HL-60 (cell line): ENCODE data around the gene NINJ1.
A peak's percentile ranks its signal among the peaks of the same experiment; 100 is the strongest.

Experiments used
- DNase-seq, 2 experiments: peaks; one replicate each; pipeline ENCODE4 v3.0.0-alpha.2; 2010 to 2020; ENCODE audit warnings: low read depth in 1 of 2, low spot score in 1 of 2
- H3K27ac ChIP-seq: fragments of 250-450 bp; sonication (Bioruptor Pico); replicated peaks from 2 replicates; pipeline ENCODE4 v1.5.1; 2020; ENCODE audit warnings: mild to moderate bottlenecking, moderate library complexity
- H3K27me3 ChIP-seq: fragments of 250-450 bp; sonication (Bioruptor Pico); 2 replicates; pipeline ENCODE4 v1.5.1; 2021; ENCODE audit warnings: mild to moderate bottlenecking, moderate library complexity; ENCODE audit not compliant: insufficient read depth, poor library complexity, severe bottlenecking
- H3K4me3 ChIP-seq: replicated peaks from 2 replicates; pipeline ENCODE4 v1.5.1; 2011; ENCODE audit warnings: mild to moderate bottlenecking, control low read depth, low read length; ENCODE audit not compliant: insufficient read depth
- GABPA ChIP-seq: IDR thresholded peaks from 2 replicates; pipeline ENCODE4 v1.6.1; 2012; ENCODE audit warnings: low read depth
- POLR2AphosphoS5 ChIP-seq: IDR thresholded peaks from 2 replicates; pipeline ENCODE4 v1.6.1; 2012; ENCODE audit warnings: low read depth
- REST ChIP-seq: IDR thresholded peaks from 2 replicates; pipeline ENCODE4 v1.6.1; 2012; ENCODE audit warnings: low read depth; ENCODE audit not compliant: insufficient replicate concordance
- SPI1 ChIP-seq: IDR thresholded peaks from 2 replicates; pipeline ENCODE4 v1.6.1; 2012; ENCODE audit warnings: low read depth, mild to moderate bottlenecking, borderline replicate concordance
- TF ChIP-seq, protein P1 (sequence below): IDR thresholded peaks from one replicate; pipeline ENCODE4 v1.5.1; 2011; ENCODE audit warnings: low read length, control low read depth, inconsistent platforms; ENCODE audit not compliant: insufficient read depth

NINJ1 gene

GRCh38 chr9:93159601-93160471 lies 25.8 kb upstream of the NINJ1 start:
- TF ChIP-seq POLR2AphosphoS5 (no peak), GABPA (no peak), REST (no peak)
- TF ChIP-seq, protein P1, sequence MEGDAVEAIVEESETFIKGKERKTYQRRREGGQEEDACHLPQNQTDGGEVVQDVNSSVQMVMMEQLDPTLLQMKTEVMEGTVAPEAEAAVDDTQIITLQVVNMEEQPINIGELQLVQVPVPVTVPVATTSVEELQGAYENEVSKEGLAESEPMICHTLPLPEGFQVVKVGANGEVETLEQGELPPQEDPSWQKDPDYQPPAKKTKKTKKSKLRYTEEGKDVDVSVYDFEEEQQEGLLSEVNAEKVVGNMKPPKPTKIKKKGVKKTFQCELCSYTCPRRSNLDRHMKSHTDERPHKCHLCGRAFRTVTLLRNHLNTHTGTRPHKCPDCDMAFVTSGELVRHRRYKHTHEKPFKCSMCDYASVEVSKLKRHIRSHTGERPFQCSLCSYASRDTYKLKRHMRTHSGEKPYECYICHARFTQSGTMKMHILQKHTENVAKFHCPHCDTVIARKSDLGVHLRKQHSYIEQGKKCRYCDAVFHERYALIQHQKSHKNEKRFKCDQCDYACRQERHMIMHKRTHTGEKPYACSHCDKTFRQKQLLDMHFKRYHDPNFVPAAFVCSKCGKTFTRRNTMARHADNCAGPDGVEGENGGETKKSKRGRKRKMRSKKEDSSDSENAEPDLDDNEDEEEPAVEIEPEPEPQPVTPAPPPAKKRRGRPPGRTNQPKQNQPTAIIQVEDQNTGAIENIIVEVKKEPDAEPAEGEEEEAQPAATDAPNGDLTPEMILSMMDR = peak; percentile 67
- DNase-seq = peak; percentile 54 to 73
- H3K27me3 ChIP-seq = no peaks in the 10 kb centered on the region
- no peak overlapping the region for H3K4me3 ChIP-seq
- no peak overlapping the region for H3K27ac ChIP-seq

GRCh38 chr9:93156475-93157008 lies 22.5 kb upstream of the NINJ1 start:
- Histone ChIP-seq H3K27me3 (no peaks in the 10 kb centered on the region), H3K27ac (no peak overlapping the region), H3K4me3 (no peak overlapping the region)
- no peak for TF ChIP-seq REST
- TF ChIP-seq, protein P1 = no peak
- no peak for TF ChIP-seq GABPA
- TF ChIP-seq SPI1 = no peak
- no peak for TF ChIP-seq POLR2AphosphoS5
- DNase-seq = no peak

DNA sequence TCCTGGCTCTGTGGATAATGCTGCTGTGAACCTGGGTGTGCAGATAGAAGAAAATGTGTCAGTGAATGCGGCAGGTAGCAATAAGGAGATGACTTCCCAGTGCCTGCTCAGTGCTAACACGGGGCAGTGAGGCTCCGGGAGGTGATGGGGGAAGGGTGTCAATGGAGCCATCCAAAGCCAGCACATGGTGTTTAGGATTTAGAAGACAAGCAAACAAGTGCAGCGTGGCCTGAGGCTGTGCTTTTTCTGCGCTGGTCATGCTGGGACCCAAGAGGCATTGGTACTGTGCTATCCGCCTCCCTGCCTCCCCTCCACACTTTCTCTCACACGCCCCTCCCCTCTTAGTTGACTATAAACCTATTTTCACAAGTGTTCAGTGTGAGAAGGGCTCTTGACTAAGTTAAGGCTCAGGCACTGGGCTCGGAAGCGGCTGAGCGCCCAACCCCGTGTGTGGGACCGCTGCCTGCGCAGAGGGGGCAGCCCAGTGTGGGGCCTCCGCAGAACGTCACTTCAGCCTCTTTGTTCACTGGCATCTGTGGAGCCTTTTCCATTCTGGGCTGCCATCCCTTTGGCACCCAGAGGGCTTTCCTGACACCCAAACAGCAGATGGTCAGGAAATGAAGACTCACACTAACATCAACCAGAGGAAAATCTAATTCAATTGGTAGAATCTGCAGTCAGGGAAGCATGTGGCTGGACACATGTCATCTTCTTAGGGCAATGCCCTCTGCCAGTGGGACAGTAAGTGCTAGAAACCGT lies 21.8 kb upstream of the NINJ1 start:
- TF ChIP-seq SPI1 = no peak
- Histone ChIP-seq H3K27ac (no peak overlapping the region), H3K27me3 (no peaks in the 10 kb centered on the region), H3K4me3 (no peak overlapping the region)
- no peak for DNase-seq

DNA sequence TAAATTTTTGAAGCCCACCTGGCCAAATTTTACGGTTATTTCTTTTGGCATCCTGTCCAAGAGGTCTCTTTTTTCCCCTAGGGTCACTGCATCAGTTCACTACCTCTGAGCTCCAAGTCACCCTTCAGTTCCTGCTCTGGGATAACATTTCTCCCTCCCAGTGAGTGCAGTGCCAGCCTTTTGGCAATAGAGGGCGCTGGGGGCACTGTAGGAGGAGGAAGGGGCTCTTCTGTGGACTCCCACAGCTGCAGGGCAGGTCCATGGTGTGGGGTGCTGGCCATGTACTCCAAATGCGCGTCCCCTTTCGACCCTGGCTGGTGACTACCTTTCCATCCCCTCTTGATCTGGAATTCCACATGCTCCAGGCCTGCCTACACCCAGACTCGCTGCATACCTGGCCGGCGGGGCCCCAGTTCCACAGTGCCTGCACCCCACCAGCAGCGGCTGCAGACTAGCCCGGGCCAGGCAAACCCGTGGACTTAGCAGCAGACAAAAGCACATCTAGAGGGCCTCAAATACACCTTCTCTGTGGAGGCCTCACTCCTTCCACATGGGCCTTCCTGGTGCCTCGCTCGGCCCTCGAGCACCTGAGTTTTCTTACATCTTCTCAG lies 20.3 kb upstream of the NINJ1 start:
- no peak overlapping the region for H3K27ac ChIP-seq
- H3K27me3 ChIP-seq = no peaks in the 10 kb centered on the region
- TF ChIP-seq SPI1 (no peak), REST (no peak), GABPA (no peak), POLR2AphosphoS5 (no peak)
- TF ChIP-seq, protein P1 = peak; percentile 53
- peak in 1 of 2 experiments; percentile 51 for DNase-seq
- no peak overlapping the region for H3K4me3 ChIP-seq
